ENCODE results near the gene CYP26B1. TPM values are rescaled to one million over a fixed set of nuclear protein-coding genes. Genes with fewer than 3 reads are reported as not detected.

CYP26B1 gene
- polyA plus RNA-seq, 1 donor (not counting 4 experiments of a cell fraction or from before 2014, with no cell fraction given): 1.2 TPM

DNA sequence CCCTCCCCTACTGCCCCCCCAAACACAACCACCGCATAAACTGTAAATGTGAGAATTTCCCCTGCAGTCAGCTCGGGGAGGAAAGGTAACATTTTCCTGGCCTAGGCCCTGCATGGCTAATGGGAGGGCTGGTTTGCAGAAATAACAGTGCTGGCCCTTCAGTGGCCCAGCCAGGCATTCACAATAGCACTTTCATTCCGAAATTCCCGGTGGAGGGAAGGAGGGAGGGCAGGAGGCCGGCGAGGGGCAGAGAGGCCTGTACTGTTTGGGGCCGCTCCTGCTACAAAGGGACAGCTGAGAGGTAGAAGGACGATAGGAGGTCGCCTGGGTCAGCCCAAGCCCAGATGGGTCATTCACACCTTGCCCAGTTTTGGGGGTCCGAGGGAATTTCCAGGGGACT is 11.3 kb downstream of the CYP26B1 start:
- Histone ChIP-seq H4K20me1 (ENCODE audit: control insufficient read depth, extremely low read depth, insufficient read depth, low read length) (no peaks in the 10 kb centered on the region), H3K27ac (ENCODE audit: control insufficient read depth, insufficient read depth, low read length) (no peak overlapping the region), H3K27me3 (ENCODE audit: control insufficient read depth, extremely low read depth, insufficient read depth, low read length) (no peaks in the 10 kb centered on the region), H3K4me3 (ENCODE audit: control insufficient read depth in 2 of 3, extremely low read depth in 1 of 3, insufficient read depth in 2 of 3, low read depth in 1 of 3, low read length in 3 of 3) (no peak overlapping the region), H3K9ac (ENCODE audit: control insufficient read depth, extremely low read depth, insufficient read depth, low read length) (no peak overlapping the region), H3K9me3 (ENCODE audit: control insufficient read depth, low read depth, low read length) (no peaks in the 10 kb centered on the region), H3K36me3 (ENCODE audit: control insufficient read depth in 2 of 2, extremely low read depth in 1 of 2, insufficient read depth in 2 of 2, low read length in 2 of 2) (no peaks in the 10 kb centered on the region), H3K79me2 (ENCODE audit: control insufficient read depth, insufficient read depth, low read length) (no peaks in the 10 kb centered on the region), H3K9me1 (ENCODE audit: control insufficient read depth, extremely low read depth, insufficient read depth, low read length) (no peaks in the 10 kb centered on the region), H3K4me2 (ENCODE audit: control insufficient read depth, extremely low read depth, insufficient read depth, low read depth, low read length) (no peak overlapping the region), H2AFZ (ENCODE audit: control insufficient read depth, low read length) (no peak overlapping the region), H3K4me1 (ENCODE audit: control insufficient read depth, extremely low read depth, insufficient read depth, low read length) (no peaks in the 10 kb centered on the region)
- no peak for TF ChIP-seq EZH2 (IDR thresholded peaks at IDR 0.05; ENCODE audit: low read length)
- TF ChIP-seq, protein P1, sequence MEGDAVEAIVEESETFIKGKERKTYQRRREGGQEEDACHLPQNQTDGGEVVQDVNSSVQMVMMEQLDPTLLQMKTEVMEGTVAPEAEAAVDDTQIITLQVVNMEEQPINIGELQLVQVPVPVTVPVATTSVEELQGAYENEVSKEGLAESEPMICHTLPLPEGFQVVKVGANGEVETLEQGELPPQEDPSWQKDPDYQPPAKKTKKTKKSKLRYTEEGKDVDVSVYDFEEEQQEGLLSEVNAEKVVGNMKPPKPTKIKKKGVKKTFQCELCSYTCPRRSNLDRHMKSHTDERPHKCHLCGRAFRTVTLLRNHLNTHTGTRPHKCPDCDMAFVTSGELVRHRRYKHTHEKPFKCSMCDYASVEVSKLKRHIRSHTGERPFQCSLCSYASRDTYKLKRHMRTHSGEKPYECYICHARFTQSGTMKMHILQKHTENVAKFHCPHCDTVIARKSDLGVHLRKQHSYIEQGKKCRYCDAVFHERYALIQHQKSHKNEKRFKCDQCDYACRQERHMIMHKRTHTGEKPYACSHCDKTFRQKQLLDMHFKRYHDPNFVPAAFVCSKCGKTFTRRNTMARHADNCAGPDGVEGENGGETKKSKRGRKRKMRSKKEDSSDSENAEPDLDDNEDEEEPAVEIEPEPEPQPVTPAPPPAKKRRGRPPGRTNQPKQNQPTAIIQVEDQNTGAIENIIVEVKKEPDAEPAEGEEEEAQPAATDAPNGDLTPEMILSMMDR (optimal IDR thresholded peaks at IDR 0.05 in 1 of 3, IDR thresholded peaks at IDR 0.05 in 1 of 3, conservative IDR thresholded peaks at IDR 0.05 in 1 of 3; ENCODE audit: extremely low read depth in 1 of 3, insufficient read depth in 2 of 3, low read length in 3 of 3): no peak
- dilution Hi-C loops (cut with MboI; ENCODE audit: extremely low pct_ligation_motif_present, low sequenced_read_pairs): no loop called here
- DNase-seq (ENCODE audit: low read depth, low spot score) (no peak), FAIRE-seq (no peak)

DNA sequence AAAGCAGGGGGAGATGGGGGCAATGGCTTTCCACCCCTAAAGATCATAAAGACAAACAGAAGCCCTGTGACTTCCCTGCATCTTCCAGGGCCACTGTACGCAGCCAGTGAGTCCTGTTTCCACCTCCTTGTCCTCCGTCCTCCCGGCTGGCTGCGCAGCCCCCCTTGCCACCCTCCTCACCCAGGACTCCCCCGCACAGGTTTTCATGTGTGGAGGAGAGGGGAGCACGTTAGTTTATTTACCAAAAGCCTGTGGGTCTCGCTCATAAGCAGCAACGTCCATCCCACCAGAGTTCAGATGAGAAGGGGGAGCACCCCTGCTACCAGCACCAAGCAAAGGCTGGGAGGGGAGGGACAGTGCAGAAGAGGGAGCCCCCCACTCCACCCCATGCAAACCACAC is 11.7 kb downstream of the CYP26B1 start:
- H3K4me1 ChIP-seq (ENCODE audit: control insufficient read depth, extremely low read depth, insufficient read depth, low read length): no peaks in the 10 kb centered on the region
- H3K27me3 ChIP-seq (ENCODE audit: control insufficient read depth, extremely low read depth, insufficient read depth, low read length): no peaks in the 10 kb centered on the region
- H3K9me1 ChIP-seq (ENCODE audit: control insufficient read depth, extremely low read depth, insufficient read depth, low read length): no peaks in the 10 kb centered on the region
- H3K4me2 ChIP-seq (ENCODE audit: control insufficient read depth, extremely low read depth, insufficient read depth, low read depth, low read length): no peak overlapping the region
- no peak for FAIRE-seq
- no peaks in the 10 kb centered on the region for H4K20me1 ChIP-seq (ENCODE audit: control insufficient read depth, extremely low read depth, insufficient read depth, low read length)
- H3K79me2 ChIP-seq (ENCODE audit: control insufficient read depth, insufficient read depth, low read length): no peaks in the 10 kb centered on the region
- H3K9ac ChIP-seq (ENCODE audit: control insufficient read depth, extremely low read depth, insufficient read depth, low read length): no peak overlapping the region
- H3K27ac ChIP-seq (ENCODE audit: control insufficient read depth, insufficient read depth, low read length): no peak overlapping the region
- dilution Hi-C loops (cut with MboI; ENCODE audit: extremely low pct_ligation_motif_present, low sequenced_read_pairs): no loop called here
- no peaks in the 10 kb centered on the region for H3K36me3 ChIP-seq (ENCODE audit: control insufficient read depth in 2 of 2, extremely low read depth in 1 of 2, insufficient read depth in 2 of 2, low read length in 2 of 2)
- no peak overlapping the region for H3K4me3 ChIP-seq (ENCODE audit: control insufficient read depth in 2 of 3, extremely low read depth in 1 of 3, insufficient read depth in 2 of 3, low read depth in 1 of 3, low read length in 3 of 3)
- DNase-seq (ENCODE audit: low read depth, low spot score): no peak
- H2AFZ ChIP-seq (ENCODE audit: control insufficient read depth, low read length): no peak overlapping the region
- TF ChIP-seq, protein P1 (optimal IDR thresholded peaks at IDR 0.05 in 1 of 3, IDR thresholded peaks at IDR 0.05 in 1 of 3, conservative IDR thresholded peaks at IDR 0.05 in 1 of 3; ENCODE audit: extremely low read depth in 1 of 3, insufficient read depth in 2 of 3, low read length in 3 of 3): no peak
- TF ChIP-seq EZH2 (IDR thresholded peaks at IDR 0.05; ENCODE audit: low read length): no peak
- H3K9me3 ChIP-seq (ENCODE audit: control insufficient read depth, low read depth, low read length): no peaks in the 10 kb centered on the region

Measured in keratinocyte (primary cell).